HepG2 (cell line): Measurements from ENCODE around the gene GCHFR. TPM values are rescaled to one million over a fixed set of nuclear protein-coding genes. Genes with fewer than 3 reads are reported as not detected.

Experiments
- ARNT ChIP-seq: fragments of 450-650 bp; IDR thresholded peaks from 2 replicates; pipeline ENCODE4 v1.6.1; 2017
- ATF7 ChIP-seq, 2 experiments: fragments of 450-650 bp in 1 of 2; sonication (generic) in 1 of 2; formaldehyde crosslinking in 1 of 2; IDR thresholded peaks; 2 replicates each; pipeline versions ENCODE4 v1.4.0 to v1.6.1; 2016 to 2020; ENCODE audit warnings: antibody characterized with exemption in 1 of 2, mild to moderate bottlenecking in 1 of 2, missing genetic modification reagents in 1 of 2
- DNMT1 ChIP-seq: sonication (generic); formaldehyde crosslinking; IDR thresholded peaks from 2 replicates; pipeline ENCODE4 v1.5.1; 2020; ENCODE audit warnings: mild to moderate bottlenecking, missing genetic modification reagents
- HIVEP1 ChIP-seq: sonication (generic); formaldehyde crosslinking; IDR thresholded peaks from 2 replicates; pipeline ENCODE4 v1.4.0; 2020; ENCODE audit warnings: mild to moderate bottlenecking, missing genetic modification reagents
- HNRNPL ChIP-seq: fragments of 200-400 bp; formaldehyde crosslinking; IDR thresholded peaks from 2 replicates; pipeline ENCODE4 v1.6.1; 2017; ENCODE audit warnings: mild to moderate bottlenecking, low read depth, low read length
- MBNL3 ChIP-seq: fragments of 250-450 bp; sonication (Bioruptor Pico); conservative IDR thresholded peaks from 2 replicates; pipeline ENCODE4 v1.8.0; 2022; ENCODE audit warnings: mild to moderate bottlenecking, inconsistent platforms
- PAF1 ChIP-seq: IDR thresholded peaks from 2 replicates; pipeline ENCODE4 v1.6.1; 2016; ENCODE audit warnings: missing genetic modification reagents, missing compliant biosample characterization
- RBFOX2 ChIP-seq: fragments of 200-400 bp; formaldehyde crosslinking; IDR thresholded peaks from 2 replicates; pipeline ENCODE4 v1.6.1; 2017; ENCODE audit warnings: low read depth, mild to moderate bottlenecking, low read length
- SETDB1 ChIP-seq: sonication (generic); formaldehyde crosslinking; IDR thresholded peaks from 2 replicates; pipeline ENCODE4 v1.5.1; 2020; ENCODE audit warnings: missing genetic modification reagents, mild to moderate bottlenecking, borderline replicate concordance
- TCF7 ChIP-seq: sonication (generic); IDR thresholded peaks from 2 replicates; pipeline ENCODE4 v1.6.1; 2016; ENCODE audit warnings: antibody characterized with exemption, low read depth
- ZFP62 ChIP-seq: sonication (generic); formaldehyde crosslinking; IDR thresholded peaks from 2 replicates; pipeline ENCODE4 v1.4.0; 2020; ENCODE audit warnings: missing genetic modification reagents
- ZIK1 ChIP-seq: sonication (generic); formaldehyde crosslinking; IDR thresholded peaks from 2 replicates; pipeline ENCODE4 v1.5.0; 2020; ENCODE audit warnings: mild to moderate bottlenecking, low read depth, missing genetic modification reagents, borderline replicate concordance
- ZNF414 ChIP-seq: sonication (generic); formaldehyde crosslinking; IDR thresholded peaks from 2 replicates; pipeline ENCODE4 v1.5.0; 2020; ENCODE audit warnings: missing genetic modification reagents
- ZNF510 ChIP-seq: sonication (generic); formaldehyde crosslinking; IDR thresholded peaks from 2 replicates; pipeline ENCODE4 v1.4.0; 2020; ENCODE audit warnings: low read depth, mild to moderate bottlenecking, missing genetic modification reagents
- ZNF776 ChIP-seq: sonication (generic); formaldehyde crosslinking; IDR thresholded peaks from 2 replicates; pipeline ENCODE4 v1.4.0; 2020; ENCODE audit warnings: mild to moderate bottlenecking, missing genetic modification reagents
- polyA plus RNA-seq, 8 experiments: library from polyadenylated mRNA; depleted of rRNA in 3 of 8; stranded (reverse) in 7 of 8; unstranded in 1 of 8; fragments of >200 nt; fragmentation: Illumina TruSeq in 4 of 8; extraction: Trizol in 4 of 8; gene quantifications; 2 replicates each; pipeline versions ENCODE4 v1.2.1 to v1.2.3, GENCODE V29; 2011 to 2016; ENCODE audit warnings: low read depth in 4 of 8, missing spikeins in 1 of 8, mixed read lengths in 1 of 8; ENCODE audit not compliant: insufficient read depth in 1 of 8
- total RNA-seq, 5 experiments: library from RNA; depleted of rRNA; stranded (reverse); fragments of >200 nt; fragmentation: Illumina TruSeq; extraction: Trizol; gene quantifications; 2 replicates each; pipeline ENCODE4 v1.2.3, GENCODE V29; 2016; ENCODE audit warnings: low read depth in 1 of 5
- TF ChIP-seq, protein P1 (sequence below): fragments of 450-650 bp; IDR thresholded peaks from 2 replicates; pipeline ENCODE4 v1.6.1; 2017; ENCODE audit warnings: mild to moderate bottlenecking
- TF ChIP-seq, protein P2 (sequence below): sonication (generic); formaldehyde crosslinking; IDR thresholded peaks from 2 replicates; pipeline ENCODE4 v1.4.0; 2020; ENCODE audit warnings: missing genetic modification reagents
- TF ChIP-seq, protein P3 (sequence below): sonication (generic); formaldehyde crosslinking; IDR thresholded peaks from 2 replicates; pipeline ENCODE4 v1.4.0; 2020; ENCODE audit warnings: missing genetic modification reagents, borderline replicate concordance

GCHFR gene
- total and polyA plus RNA-seq, 2 of the 13 experiments (the other 11 are each of a cell fraction or from before 2014, with no cell fraction given) = 51.5 to 92.4 TPM

DNA sequence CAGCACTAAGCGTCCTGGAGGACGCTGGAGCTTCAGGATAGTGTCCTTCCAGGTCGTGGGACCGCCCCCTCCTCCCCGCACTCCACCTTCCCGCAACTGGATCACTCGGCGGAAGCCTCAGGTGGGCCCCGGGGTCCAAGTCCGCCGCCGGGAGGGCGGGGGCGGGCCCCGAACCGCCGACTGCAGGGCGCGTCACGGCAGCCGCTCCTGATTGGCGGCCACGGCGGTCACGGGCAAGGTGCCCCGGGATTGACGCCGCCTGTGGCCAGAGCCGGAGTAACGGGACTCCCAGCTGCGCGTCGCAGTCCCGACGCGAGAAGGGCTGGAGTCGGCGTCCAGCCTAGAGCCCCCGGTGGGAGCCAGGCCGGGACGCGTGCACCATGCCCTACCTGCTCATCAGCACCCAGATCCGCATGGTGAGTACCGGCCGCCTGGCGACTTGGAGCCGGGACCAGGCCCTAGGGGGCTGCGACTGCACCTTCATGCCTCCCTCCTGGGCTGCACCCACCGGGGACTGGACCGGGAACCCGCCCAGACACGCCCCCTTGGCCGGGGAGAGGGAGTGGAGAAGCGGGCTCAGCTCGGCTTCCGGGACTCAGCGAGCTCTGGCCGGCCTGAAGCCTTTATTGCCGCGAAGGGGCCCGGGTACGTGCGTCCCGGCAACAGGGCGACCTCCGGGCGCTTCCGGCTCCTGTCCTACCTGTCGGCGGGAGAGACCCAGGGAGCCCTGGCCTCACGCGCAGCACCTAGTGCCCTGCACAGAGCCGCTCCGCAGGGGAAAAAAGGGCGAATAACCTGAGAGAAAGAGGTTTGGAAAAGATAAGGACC lies at the start of gene GCHFR (continued):
- TF ChIP-seq, protein P1, sequence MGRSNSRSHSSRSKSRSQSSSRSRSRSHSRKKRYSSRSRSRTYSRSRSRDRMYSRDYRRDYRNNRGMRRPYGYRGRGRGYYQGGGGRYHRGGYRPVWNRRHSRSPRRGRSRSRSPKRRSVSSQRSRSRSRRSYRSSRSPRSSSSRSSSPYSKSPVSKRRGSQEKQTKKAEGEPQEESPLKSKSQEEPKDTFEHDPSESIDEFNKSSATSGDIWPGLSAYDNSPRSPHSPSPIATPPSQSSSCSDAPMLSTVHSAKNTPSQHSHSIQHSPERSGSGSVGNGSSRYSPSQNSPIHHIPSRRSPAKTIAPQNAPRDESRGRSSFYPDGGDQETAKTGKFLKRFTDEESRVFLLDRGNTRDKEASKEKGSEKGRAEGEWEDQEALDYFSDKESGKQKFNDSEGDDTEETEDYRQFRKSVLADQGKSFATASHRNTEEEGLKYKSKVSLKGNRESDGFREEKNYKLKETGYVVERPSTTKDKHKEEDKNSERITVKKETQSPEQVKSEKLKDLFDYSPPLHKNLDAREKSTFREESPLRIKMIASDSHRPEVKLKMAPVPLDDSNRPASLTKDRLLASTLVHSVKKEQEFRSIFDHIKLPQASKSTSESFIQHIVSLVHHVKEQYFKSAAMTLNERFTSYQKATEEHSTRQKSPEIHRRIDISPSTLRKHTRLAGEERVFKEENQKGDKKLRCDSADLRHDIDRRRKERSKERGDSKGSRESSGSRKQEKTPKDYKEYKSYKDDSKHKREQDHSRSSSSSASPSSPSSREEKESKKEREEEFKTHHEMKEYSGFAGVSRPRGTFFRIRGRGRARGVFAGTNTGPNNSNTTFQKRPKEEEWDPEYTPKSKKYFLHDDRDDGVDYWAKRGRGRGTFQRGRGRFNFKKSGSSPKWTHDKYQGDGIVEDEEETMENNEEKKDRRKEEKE = no peak
- TF ChIP-seq PAF1 (CRISPR knock-in tag) = no peak
- peak; percentile 79; the same call in 1 of the 2 replicates for TF ChIP-seq SETDB1
- TF ChIP-seq ZNF776 (CRISPR knock-in tag) = peak; percentile 95
- TF ChIP-seq ATF7 (IDR thresholded peaks at IDR 0.05) = no peak
- 0 out of 2 replicates have a peak, but pooled peaks have one; percentile 34 for TF ChIP-seq ATF7 (CRISPR knock-in tag; IDR thresholded peaks at IDR 0.05)
- TF ChIP-seq, protein P2, sequence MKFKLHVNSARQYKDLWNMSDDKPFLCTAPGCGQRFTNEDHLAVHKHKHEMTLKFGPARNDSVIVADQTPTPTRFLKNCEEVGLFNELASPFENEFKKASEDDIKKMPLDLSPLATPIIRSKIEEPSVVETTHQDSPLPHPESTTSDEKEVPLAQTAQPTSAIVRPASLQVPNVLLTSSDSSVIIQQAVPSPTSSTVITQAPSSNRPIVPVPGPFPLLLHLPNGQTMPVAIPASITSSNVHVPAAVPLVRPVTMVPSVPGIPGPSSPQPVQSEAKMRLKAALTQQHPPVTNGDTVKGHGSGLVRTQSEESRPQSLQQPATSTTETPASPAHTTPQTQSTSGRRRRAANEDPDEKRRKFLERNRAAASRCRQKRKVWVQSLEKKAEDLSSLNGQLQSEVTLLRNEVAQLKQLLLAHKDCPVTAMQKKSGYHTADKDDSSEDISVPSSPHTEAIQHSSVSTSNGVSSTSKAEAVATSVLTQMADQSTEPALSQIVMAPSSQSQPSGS (CRISPR knock-in tag) = 0 out of 2 replicates have a peak, but pooled peaks have one; percentile 22
- no peak for TF ChIP-seq MBNL3 (CRISPR knock-in tag)
- TF ChIP-seq DNMT1 (CRISPR knock-in tag) = no peak
- TF ChIP-seq ARNT = no peak
- peak; percentile 87; the same call in 1 of the 2 replicates for TF ChIP-seq ZIK1 (CRISPR knock-in tag)
- TF ChIP-seq ZNF510 (CRISPR knock-in tag) = peak; percentile 69; the same call in 1 of the 2 replicates
- TF ChIP-seq HIVEP1 (CRISPR knock-in tag) = peak; percentile 31; the same call in 1 of the 2 replicates
- peak; percentile 92 for TF ChIP-seq RBFOX2
- no peak for TF ChIP-seq TCF7
- TF ChIP-seq ZFP62 (CRISPR knock-in tag) = no peak
- TF ChIP-seq HNRNPL = peak; percentile 62; the same call in 1 of the 2 replicates
- TF ChIP-seq, protein P3, sequence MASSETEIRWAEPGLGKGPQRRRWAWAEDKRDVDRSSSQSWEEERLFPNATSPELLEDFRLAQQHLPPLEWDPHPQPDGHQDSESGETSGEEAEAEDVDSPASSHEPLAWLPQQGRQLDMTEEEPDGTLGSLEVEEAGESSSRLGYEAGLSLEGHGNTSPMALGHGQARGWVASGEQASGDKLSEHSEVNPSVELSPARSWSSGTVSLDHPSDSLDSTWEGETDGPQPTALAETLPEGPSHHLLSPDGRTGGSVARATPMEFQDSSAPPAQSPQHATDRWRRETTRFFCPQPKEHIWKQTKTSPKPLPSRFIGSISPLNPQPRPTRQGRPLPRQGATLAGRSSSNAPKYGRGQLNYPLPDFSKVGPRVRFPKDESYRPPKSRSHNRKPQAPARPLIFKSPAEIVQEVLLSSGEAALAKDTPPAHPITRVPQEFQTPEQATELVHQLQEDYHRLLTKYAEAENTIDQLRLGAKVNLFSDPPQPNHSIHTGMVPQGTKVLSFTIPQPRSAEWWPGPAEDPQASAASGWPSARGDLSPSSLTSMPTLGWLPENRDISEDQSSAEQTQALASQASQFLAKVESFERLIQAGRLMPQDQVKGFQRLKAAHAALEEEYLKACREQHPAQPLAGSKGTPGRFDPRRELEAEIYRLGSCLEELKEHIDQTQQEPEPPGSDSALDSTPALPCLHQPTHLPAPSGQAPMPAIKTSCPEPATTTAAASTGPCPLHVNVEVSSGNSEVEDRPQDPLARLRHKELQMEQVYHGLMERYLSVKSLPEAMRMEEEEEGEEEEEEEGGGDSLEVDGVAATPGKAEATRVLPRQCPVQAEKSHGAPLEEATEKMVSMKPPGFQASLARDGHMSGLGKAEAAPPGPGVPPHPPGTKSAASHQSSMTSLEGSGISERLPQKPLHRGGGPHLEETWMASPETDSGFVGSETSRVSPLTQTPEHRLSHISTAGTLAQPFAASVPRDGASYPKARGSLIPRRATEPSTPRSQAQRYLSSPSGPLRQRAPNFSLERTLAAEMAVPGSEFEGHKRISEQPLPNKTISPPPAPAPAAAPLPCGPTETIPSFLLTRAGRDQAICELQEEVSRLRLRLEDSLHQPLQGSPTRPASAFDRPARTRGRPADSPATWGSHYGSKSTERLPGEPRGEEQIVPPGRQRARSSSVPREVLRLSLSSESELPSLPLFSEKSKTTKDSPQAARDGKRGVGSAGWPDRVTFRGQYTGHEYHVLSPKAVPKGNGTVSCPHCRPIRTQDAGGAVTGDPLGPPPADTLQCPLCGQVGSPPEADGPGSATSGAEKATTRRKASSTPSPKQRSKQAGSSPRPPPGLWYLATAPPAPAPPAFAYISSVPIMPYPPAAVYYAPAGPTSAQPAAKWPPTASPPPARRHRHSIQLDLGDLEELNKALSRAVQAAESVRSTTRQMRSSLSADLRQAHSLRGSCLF (CRISPR knock-in tag) = no peak
- TF ChIP-seq ZNF414 = peak; percentile 88; the same call in 1 of the 2 replicates
